ENCODE measurements around the gene TRMU.

The TRMU gene, protein sequence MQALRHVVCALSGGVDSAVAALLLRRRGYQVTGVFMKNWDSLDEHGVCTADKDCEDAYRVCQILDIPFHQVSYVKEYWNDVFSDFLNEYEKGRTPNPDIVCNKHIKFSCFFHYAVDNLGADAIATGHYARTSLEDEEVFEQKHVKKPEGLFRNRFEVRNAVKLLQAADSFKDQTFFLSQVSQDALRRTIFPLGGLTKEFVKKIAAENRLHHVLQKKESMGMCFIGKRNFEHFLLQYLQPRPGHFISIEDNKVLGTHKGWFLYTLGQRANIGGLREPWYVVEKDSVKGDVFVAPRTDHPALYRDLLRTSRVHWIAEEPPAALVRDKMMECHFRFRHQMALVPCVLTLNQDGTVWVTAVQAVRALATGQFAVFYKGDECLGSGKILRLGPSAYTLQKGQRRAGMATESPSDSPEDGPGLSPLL

DNA sequence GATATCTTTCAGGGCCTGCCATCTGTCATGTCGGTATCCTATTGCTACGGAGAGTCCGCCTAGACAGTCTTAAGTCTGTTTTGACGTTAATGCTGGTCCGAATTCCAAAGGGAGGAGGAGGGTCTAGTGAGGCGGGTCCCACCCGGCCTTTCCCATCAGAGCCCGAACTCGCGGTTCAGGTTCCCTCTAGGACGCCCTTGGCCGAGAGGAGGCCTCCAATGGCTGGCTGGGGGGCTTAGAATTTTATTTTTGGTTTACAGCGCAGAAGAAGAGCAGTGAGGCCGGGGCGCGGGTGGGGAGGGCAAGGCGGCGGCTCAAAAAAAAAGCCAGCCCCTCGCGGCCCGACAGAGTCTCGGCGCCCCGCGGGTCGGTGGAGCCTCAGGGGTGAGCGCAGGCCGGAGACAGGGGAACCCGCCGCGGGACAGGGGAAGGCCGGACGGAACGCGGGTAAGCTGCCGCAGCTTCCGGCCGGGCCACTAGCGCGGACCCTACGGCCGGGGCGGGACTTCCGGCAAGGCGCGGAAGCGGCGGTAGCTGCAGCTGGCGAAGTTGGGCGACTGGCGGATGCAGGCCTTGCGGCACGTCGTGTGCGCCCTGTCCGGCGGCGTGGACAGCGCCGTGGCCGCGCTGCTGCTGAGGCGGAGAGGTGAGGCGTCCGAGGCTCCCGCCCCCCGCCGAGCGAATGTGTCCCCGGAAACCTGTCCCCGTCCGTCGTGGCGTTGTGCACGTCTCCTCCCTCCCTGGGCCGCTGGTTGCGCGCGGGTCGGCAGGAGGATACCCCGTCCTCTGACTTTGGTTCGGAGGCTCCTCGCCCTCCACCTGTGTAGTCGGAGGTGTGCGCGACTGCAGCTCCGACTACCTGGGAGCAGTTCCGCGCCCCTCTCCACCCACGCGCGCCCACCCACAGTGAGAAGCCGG, at the start of gene TRMU:
TRMU (plus strand) TSS at position 514 of the 918 bp plus-strand sequence; CDS start at position 565, 51 bp downstream.
- DNase-seq = peak; percentile 78 to 92

- DNase-seq = no peak
These were observed 49.5 kb upstream of the TRMU start for GRCh38 chr22:46286006-46286405.

GRCh38 chr22:46286941-46287872, 48.3 kb upstream of the TRMU start:
- no peak for DNase-seq

DNA sequence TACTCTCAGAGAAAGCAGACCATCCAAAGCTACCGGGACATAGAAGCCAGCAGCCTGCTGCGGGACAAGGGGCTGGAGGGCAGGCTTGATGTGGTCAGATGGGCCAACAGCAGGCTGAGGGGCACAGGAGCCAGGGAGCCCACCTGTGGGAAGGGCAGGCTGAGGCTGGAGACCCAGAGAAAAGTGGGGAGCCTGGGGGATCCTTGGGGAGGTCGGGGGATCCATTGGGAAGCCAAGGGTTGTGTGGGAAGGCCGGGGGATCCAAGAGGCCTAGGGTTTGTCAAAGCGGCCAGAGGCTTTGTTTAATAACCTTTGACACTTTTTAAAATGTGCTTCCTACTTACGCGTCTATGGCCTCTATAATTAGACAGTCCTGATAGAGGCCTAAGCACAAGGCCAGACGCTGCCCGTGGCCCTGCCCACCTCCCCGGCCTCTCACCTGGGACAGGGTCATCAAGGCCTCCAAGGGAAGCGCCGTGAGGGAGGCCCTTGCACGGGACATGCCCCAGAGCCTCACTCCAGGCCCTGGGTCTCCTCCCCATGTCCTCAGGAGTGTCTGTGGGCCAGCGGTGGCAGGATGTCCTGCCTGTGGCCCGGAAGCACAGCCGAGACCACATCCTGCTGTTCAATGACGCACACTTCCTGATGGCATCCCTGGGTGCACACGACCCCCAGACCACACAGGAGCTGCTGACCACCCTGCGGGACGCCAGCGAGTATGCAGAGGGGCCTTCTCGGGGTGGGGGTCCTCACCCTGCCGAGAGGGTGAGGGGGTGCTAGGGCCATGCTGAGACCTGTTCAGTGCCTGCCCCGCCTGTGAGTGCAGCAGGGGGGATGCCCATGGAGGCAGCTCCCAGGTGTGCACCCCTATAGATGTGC, 47.4 kb upstream of the TRMU start:
- no peak for DNase-seq

DNA sequence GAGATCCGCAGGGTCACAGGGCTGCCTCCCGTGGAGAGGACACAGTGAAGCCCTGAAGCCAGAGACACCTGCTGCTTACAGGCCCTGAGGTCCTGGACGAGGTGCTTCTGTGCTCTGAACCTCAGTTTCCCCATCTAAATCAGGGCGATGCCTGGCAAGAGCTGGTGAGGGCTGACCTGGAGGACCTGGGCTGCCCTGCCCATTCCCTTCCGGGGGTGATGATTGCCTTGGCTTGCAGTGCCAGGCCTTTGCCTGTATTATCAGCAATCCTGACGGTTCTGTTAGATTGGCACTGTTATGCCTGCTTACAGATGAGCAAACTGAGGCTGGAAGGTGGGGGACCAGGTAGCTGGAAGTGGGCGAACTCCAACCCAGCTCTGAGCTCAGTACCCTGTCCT, 46.7 kb upstream of the TRMU start:
- no peak for DNase-seq

DNA sequence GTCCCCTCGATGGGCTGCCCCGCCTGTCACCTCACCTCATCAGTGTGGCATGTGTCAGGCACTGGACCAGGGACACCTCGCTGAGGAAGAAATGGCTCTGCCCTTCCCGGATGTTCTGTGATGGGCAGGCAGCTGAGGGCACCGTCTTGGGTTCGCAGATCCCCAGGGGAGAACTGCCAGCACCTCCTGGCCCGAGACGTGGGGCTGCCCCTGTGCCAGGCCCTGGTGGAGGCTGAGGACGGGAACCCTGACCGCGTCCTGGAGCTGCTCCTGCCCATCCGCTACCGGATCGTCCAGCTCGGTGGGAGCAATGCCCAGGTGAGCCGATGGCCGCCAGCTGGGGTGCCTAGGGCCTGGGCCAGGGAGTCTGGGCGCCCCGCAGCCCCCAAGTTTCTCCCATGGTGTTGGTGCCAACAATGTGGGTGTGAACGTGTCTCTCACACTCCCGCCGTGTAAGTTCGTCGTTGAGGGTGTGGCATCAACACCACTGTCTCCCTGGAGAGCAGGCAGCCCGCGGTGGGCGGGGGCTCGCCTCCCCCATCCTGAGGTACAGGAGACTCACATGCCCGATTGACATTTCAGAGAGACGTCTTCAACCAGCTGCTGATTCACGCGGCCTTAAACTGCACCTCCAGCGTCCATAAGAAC, 46.1 kb upstream of the TRMU start:
- DNase-seq = no peak

DNA sequence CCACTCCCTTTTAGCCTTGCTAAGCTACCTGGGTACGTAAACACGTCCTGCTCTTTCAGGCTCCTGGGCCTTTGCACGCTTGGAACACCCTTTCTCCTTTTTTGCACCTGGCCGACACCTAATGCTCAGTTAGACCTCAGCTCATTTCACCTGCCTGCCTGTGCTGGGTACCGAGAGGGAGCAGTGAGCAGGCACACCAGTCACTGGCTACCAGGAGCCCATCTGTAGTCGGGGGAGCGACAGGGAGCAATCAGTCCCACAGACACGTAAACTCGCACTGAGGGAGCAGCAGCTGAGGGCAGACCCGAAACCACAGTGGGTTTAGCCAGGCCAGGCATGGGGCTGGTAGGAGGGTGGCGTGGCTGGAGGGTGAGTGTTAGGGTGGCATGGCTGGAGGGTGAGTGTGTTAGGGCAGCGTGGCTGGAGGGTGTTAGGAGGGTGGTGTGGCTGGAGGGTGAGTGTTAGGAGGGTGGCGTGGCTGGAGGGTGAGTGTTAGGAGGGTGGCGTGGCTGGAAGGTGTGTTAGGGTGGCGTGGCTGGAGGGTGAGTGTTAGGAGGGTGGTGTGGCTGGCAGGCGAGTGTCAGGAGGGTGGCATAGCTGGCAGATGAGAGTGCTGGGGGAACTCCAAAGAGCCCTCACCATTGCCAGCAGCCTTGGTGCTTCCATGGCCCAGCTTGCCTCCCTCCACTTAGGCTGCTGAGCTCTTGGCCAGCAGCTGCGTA, 45.2 kb upstream of the TRMU start:
- DNase-seq = no peak

DNA sequence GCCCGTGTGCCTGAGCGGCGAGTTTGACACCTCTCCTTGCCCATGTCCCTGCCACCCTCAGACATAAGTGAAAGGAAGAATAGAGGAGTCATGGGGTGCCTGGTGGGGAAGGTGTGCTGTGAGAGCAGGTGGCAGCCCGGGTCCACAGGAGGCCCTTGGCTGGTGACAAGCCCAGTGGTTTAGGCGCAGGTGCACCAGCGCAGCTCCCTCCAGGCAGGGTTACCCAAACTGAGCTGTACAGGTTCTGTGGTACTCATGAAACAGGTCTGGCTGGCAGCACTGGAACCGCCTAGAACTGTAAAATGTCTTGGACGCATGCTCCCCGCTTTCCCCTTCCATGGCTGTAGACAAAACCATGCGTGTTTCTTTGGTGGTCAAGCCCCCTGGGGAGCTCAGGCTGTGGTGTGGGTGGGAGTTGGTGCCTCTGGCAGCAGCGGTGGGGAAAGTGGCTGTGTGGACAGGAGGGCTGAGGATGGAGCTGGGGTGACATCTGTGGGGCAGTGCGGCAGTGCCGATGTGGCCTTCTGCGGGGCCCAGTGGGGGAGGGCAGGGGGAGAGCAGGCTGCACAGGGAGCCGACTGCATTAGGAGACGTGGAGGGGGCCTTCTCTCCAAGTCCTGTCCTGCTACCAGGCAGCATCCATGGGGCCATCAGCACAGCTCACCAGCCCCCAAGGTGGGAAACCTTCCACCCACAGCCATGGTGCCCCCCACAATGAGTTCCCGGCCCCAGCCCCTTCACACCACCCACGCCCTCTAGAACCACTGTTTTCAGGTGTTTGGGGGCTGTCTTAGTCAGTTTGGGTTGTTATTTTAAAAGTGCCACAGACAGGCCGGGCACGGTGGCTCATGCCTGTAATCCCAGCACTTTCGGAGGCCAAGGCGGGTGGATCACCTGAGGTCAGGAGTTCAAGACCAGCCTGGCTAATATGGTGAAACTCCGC, 44.4 kb upstream of the TRMU start:
- no peak for DNase-seq

- no peak for DNase-seq
These were observed 43.3 kb upstream of the TRMU start for GRCh38 chr22:46292173-46292572.

DNA sequence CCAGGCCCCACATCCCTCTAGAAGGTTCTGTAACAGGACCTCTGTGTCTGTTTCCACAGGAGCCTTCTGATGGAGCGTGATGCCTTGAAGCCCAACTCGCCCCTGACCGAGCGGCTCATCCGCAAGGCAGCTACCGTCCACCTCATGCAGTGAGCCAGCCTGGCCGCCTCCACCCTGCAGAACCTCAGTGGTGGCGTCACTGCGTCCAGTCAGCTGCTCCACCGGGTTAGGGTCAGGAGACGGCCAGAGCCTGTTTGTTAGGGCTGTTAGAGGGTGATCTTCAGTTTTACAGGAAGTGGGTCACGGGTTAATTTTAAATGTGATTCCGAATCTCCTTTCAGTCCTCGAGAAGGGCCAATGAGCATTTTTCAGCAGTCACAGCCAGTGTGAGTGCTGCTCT, 42.8 kb upstream of the TRMU start:
- no peak for DNase-seq

DNA sequence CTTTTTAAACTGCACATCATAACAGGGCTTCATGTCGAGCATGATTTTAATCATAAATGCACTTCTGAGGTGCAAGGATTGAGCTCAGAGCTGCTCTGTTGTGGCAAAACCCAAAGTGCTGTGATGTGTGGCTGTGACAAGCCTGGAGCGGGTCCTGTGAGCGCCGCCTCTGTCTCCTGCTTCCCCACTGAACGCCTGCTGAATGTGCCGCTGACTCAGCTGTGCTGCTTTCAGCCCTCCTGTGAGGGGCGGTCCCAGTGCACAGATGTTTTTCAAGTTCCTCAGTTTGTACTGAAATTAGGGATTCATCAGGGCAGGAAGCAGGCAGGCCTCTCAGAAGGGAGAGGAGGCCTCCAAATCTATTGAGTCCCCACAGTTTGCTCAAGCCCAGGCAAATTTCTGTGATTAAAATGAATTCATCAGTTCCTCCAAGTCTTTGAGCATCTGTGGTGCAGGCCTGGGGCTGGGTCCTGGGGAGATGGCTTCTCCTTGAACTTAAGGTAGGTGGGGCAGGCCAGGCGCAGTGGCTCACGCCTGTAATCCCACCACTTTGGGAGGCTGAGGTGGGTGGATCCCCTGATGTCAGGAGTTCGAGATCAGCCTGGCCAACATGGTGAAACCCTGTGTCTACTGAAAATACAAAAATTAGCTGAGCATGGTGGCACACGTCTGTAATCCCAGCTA, 41.8 kb upstream of the TRMU start:
- no peak for DNase-seq

DNA sequence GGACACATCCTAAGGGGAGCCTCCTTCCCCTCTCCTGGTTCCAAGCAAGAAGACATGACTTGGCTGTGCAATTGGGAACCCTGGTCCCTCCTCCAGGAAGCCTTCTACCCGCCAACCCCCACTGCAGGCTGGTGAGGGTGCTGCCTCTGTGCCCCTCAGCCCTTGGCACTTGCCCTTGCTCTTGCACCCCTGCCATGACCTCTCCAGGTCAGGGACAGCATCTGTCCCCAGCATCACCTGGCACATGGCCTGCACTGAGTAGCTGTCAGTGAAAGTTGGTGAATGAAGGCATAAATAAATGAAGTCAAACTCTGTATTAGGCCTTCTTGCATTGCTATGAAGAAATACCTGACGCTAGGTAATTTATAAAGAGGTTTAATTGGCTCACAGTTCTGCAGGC, 40.7 kb upstream of the TRMU start:
- no peak for DNase-seq

GRCh38 chr22:46295277-46295971, 40.1 kb upstream of the TRMU start:
- peak in 1 of 2 experiments; percentile 22 for DNase-seq

DNA sequence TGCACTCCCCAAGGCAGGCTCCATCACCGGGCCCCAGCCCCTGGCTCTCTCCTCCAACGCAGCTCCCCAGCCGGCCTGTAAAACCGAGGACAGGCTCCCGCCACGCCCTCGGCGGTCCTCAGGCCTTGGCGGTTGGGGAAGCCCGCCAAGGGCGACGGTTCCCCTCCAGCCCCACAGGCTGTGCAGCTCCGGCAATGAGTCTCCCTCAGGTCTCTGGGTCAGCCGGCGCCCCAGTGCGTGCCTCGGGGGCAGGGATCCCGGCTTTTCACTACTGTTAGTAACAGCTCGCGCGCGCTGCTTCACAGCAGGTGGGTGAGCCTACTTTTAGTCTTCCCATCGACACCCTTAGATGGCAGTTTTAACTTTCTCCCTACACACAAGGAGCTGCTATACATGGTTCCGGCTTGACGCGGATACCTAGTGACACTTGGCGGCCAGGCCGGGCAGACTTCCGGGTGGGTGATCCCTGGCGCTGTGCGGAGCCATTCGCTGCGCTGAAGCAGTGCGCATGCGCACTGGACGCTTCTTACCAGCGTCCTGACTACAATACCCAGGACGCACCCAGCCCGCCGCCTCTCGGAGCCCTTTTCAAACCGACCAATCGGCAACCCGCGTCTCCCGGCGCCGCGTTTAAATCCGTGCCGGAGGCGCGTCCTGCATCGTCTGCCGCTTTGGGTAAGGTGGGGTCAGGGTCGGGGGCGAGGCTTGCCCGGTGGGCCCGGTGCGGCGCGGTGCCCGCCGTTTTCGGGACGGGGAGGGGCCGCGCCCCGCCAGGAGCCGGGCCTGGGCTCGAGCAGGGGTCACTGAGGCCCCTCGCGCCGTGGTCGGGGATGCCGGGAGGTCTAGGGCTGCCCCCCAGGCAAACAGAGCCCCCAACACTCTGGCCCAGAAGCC, 39.0 kb upstream of the TRMU start, which contains the start of gene GTSE1:
GTSE1 (plus strand) TSS at position 614 of the 894 bp plus-strand sequence. CDS start 531 bp downstream, outside the sequence.
- DNase-seq = peak; percentile 99

DNA sequence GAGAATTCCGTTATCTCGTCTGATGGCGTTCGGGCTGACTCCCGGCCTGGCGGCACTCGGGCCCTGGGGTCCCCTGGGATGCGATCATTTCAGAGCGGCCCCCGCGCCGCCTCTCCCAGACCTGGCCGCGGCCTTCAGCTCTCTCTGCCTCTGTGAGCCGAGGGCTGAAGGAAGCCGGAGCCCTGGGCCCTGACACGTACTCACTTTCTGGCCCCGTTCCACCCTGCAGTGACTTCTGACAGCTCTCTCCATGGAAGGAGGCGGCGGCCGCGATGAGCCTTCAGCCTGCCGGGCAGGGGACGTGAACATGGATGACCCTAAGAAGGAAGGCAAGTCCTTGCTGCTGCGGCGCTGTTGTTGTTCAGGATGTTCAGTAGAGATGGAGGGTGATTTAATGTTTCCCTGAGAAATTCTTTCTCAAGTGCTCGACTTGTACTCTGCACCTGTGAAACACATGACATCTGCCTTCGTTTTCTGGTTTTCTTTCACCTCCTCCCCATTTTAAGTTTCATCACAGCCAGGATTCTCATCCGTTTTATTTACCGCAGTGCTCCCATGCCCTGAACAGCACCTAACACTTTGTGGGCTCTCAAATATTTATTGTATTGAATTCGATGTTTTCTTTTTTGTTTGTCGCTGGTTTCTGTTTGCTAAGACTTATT, 38.2 kb upstream of the TRMU start:
- peak in 1 of 2 experiments; percentile 30 for DNase-seq

- DNase-seq = no peak
These were observed 36.4 kb upstream of the TRMU start for GRCh38 chr22:46299101-46299500.

Data from SHP77 (cell line).